ENCODE results near the gene HYI. TPM values are rescaled to one million over a fixed set of nuclear protein-coding genes. Genes with fewer than 3 reads are reported as not detected.

Gene HYI
- total RNA-seq, 2 donors from 2014 or later = 34.4 to 34.8 TPM

- Mint-ChIP-seq H3K4me1 (no peaks in the 10 kb centered on the region), H3K27me3 (ENCODE audit: insufficient read depth) (no peaks in the 10 kb centered on the region), H3K9me3 (no peaks in the 10 kb centered on the region), H3K27ac (no peak overlapping the region), H3K4me3 (no peak overlapping the region), H3K36me3 (ENCODE audit: low read depth) (peaks cover 71% of the 10 kb centered on the region)
- Histone ChIP-seq H3K27ac (ENCODE audit: low read depth, low read length) (no peak overlapping the region), H3K27me3 (ENCODE audit: control insufficient read depth, insufficient read depth, low read length, poor library complexity, severe bottlenecking) (no peaks in the 10 kb centered on the region), H3K4me3 (ENCODE audit: low read length) (no peak overlapping the region), H3K9ac (ENCODE audit: extremely low read depth, low read length, poor library complexity, severe bottlenecking) (no peak overlapping the region), H3K36me3 (ENCODE audit: control insufficient read depth, insufficient read depth, low read length) (peaks cover 62% of the 10 kb centered on the region), H3K4me1 (ENCODE audit: control insufficient read depth, insufficient read depth, low read length) (no peaks in the 10 kb centered on the region), H3K9me3 (ENCODE audit: control insufficient read depth, low read length) (no peaks in the 10 kb centered on the region)
- DNase-seq = no peak
- 94 to 98% methylated on average over 11 to 16 of the region's 16 CpGs for WGBS, 2 experiments (ENCODE audit: insufficient coverage in 1 of 2, insufficient read length in 1 of 2)
- TF ChIP-seq CTCF (conservative IDR thresholded peaks at IDR 0.05) = no peak
Measured at GRCh38 chr1:43422995-43423671, 30.6 kb downstream of the HYI start.

- Mint-ChIP-seq H3K4me3 (no peak overlapping the region), H3K27me3 (ENCODE audit: insufficient read depth) (no peaks in the 10 kb centered on the region)
- DNase-seq = peak; percentile 63
Measured at GRCh38 chr1:43421976-43422750, 31.6 kb downstream of the HYI start.

GRCh38 chr1:43421396-43421795 is 32.3 kb downstream of the HYI start:
- no peaks in the 10 kb centered on the region for H3K9me3 ChIP-seq (ENCODE audit: control insufficient read depth, low read length)
- H3K4me1 Mint-ChIP-seq = no peaks in the 10 kb centered on the region
- 93% methylated on average over 3 to 6 of the region's 6 CpGs for WGBS, 2 experiments (ENCODE audit: insufficient coverage in 1 of 2, insufficient read length in 1 of 2)
- H3K27me3 Mint-ChIP-seq (ENCODE audit: insufficient read depth) = no peaks in the 10 kb centered on the region
- no peaks in the 10 kb centered on the region for H3K27me3 ChIP-seq (ENCODE audit: control insufficient read depth, insufficient read depth, low read length, poor library complexity, severe bottlenecking)
- peaks cover 54% of the 10 kb centered on the region for H3K36me3 Mint-ChIP-seq (ENCODE audit: low read depth)
- no peak overlapping the region for H3K9ac ChIP-seq (ENCODE audit: extremely low read depth, low read length, poor library complexity, severe bottlenecking)
- H3K4me3 Mint-ChIP-seq = no peak overlapping the region
- H3K27ac Mint-ChIP-seq = no peak overlapping the region
- H3K4me1 ChIP-seq (ENCODE audit: control insufficient read depth, insufficient read depth, low read length) = no peaks in the 10 kb centered on the region
- H3K36me3 ChIP-seq (ENCODE audit: control insufficient read depth, insufficient read depth, low read length) = peaks cover 54% of the 10 kb centered on the region
- no peak overlapping the region for H3K4me3 ChIP-seq (ENCODE audit: low read length)
- TF ChIP-seq CTCF (conservative IDR thresholded peaks at IDR 0.05) = no peak
- no peak for DNase-seq
- H3K27ac ChIP-seq (ENCODE audit: low read depth, low read length) = no peak overlapping the region
- no peaks in the 10 kb centered on the region for H3K9me3 Mint-ChIP-seq

More at GRCh38 chr1:43421976-43422750, 31.6 kb downstream of the HYI start:
- Mint-ChIP-seq H3K9me3 (no peaks in the 10 kb centered on the region), H3K27ac (no peak overlapping the region), H3K36me3 (ENCODE audit: low read depth) (peaks cover 62% of the 10 kb centered on the region), H3K4me1 (no peaks in the 10 kb centered on the region)
- Histone ChIP-seq H3K9me3 (ENCODE audit: control insufficient read depth, low read length) (no peaks in the 10 kb centered on the region), H3K27ac (ENCODE audit: low read depth, low read length) (no peak overlapping the region), H3K4me3 (ENCODE audit: low read length) (no peak overlapping the region), H3K4me1 (ENCODE audit: control insufficient read depth, insufficient read depth, low read length) (no peaks in the 10 kb centered on the region), H3K9ac (ENCODE audit: extremely low read depth, low read length, poor library complexity, severe bottlenecking) (no peak overlapping the region), H3K36me3 (ENCODE audit: control insufficient read depth, insufficient read depth, low read length) (peaks cover 55% of the 10 kb centered on the region), H3K27me3 (ENCODE audit: control insufficient read depth, insufficient read depth, low read length, poor library complexity, severe bottlenecking) (no peaks in the 10 kb centered on the region)
- TF ChIP-seq CTCF (conservative IDR thresholded peaks at IDR 0.05) = no peak
- 81 to 95% methylated on average over 5 to 11 of the region's 12 CpGs for WGBS, 2 experiments (ENCODE audit: insufficient coverage in 1 of 2, insufficient read length in 1 of 2)
